ENCODE results near the gene NUP42.

DNA sequence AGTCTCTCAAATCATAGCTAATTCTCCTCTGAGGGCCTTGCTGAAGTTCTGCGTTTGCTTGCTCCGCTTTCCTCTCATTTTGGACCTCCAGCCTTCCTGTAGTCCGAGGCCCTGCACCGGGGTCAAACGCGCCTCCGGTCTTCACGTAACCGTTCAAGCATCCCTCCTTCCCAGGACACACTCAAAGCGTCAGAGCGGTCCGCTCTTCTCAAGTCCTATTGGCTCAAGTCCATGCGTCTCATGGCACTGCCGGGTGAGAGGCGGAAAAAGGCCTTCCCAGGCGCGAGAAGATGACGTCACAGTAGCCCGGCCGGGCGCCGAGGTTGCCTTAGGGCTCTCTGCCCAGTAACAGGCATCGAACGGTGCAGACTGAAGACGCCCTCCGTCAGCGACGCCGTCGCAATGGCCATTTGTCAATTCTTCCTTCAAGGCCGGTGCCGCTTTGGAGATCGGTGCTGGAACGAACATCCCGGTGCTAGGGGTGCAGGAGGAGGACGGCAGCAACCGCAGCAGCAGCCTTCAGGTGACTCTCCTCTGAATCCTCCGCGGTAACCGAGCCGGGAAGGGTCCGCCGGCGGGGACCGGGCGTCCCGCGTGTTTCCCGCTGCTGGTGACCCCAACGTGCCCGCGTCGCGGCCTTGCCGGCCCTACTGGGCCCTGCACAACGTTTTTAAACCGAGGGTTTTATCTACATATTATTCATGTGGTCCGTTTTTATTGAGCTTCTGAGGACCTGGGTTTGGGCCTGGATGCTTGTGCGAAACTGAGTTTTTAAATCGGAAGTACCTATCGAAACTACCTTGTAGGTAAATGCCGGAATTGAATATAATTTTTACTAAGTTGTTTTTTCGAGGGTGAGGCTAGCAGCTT is at the start of gene NUP42:
- TF ChIP-seq, protein P1, sequence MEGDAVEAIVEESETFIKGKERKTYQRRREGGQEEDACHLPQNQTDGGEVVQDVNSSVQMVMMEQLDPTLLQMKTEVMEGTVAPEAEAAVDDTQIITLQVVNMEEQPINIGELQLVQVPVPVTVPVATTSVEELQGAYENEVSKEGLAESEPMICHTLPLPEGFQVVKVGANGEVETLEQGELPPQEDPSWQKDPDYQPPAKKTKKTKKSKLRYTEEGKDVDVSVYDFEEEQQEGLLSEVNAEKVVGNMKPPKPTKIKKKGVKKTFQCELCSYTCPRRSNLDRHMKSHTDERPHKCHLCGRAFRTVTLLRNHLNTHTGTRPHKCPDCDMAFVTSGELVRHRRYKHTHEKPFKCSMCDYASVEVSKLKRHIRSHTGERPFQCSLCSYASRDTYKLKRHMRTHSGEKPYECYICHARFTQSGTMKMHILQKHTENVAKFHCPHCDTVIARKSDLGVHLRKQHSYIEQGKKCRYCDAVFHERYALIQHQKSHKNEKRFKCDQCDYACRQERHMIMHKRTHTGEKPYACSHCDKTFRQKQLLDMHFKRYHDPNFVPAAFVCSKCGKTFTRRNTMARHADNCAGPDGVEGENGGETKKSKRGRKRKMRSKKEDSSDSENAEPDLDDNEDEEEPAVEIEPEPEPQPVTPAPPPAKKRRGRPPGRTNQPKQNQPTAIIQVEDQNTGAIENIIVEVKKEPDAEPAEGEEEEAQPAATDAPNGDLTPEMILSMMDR (IDR thresholded peaks at IDR 0.05 in 2 of 3, conservative IDR thresholded peaks at IDR 0.05 in 1 of 3; ENCODE audit: control insufficient read depth in 2 of 3, extremely low read depth in 1 of 3, insufficient read depth in 1 of 3, low read depth in 3 of 3, low read length in 3 of 3), result no peak
- no peak for TF ChIP-seq ZNF384 (IDR thresholded peaks at IDR 0.05; ENCODE audit: borderline replicate concordance, low read depth, low read length)
- TF ChIP-seq TCF7 (IDR thresholded peaks at IDR 0.05; ENCODE audit: borderline replicate concordance), result no peak
